ENCODE measurements around the gene PRSS2. TPM values are rescaled to one million over a fixed set of nuclear protein-coding genes. Genes with fewer than 3 reads are reported as not detected.

PRSS2 gene
- total RNA-seq, 1 experiment from 2014 or later: 27.6 TPM

GRCh38 chr7:142798451-142799436, 28.0 kb downstream of the PRSS2 start:
- Mint-ChIP-seq H3K36me3 (peaks cover 7% of the 10 kb centered on the region), H3K27ac (no peak overlapping the region), H3K9me3 (no peaks in the 10 kb centered on the region), H3K4me3 (peak overlapping the region; percentile 86), H3K27me3 (ENCODE audit: low read depth) (peaks cover 79% of the 10 kb centered on the region), H3K4me1 (peaks cover 52% of the 10 kb centered on the region)
- TF ChIP-seq HMGA2 (CRISPR knock-in tag; IDR thresholded peaks at IDR 0.05) (no peak), PRDM15 (CRISPR knock-in tag; IDR thresholded peaks at IDR 0.05) (0 out of 2 replicates have a peak, but pooled peaks have one; percentile 26)
- ChIA-PET POLR2A (interaction anchor here (0.6 to 1.4 kb wide), 3 partner anchors 10 to 166 kb away, joined by 3 to 5 read pairs (median 3); no protein-coding TSS in a partner anchor), CTCF (interaction anchor here (0.6 to 3.8 kb wide), 8 partner anchors 9 to 1395 kb away, joined by 3 to 38 read pairs (median 6); no protein-coding TSS in a partner anchor)
- ATAC-seq (no peak), DNase-seq (ENCODE audit: low spot score) (no peak)

DNA sequence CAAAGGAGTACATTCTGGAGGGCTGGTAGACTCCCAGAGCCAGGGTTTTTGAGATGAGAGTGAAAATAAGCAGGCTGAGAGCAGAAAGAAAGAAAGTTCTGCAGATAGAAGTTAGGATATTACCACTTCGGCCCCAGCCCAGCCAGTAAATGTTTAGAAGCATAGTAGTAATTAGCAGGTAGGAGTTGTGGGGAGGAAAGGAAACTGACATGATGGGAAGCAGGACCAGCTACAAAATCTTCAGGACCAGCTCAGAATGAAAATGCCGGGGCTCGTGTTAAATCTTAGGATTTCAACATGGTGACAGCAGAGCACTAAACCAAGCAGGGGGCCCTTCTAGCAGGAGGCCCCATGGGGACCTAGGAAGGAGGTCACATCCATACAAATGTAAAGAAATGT, 28.7 kb downstream of the PRSS2 start:
- ATAC-seq: no peak
- POLR2A ChIA-PET: interaction anchor here (1.4 kb wide), 1 partner anchor 9 kb away, joined by 5 read pairs; no protein-coding TSS in a partner anchor
- Mint-ChIP-seq H3K9me3 (no peaks in the 10 kb centered on the region), H3K4me1 (peaks cover 51% of the 10 kb centered on the region), H3K27me3 (ENCODE audit: low read depth) (peaks cover 73% of the 10 kb centered on the region), H3K27ac (no peak overlapping the region), H3K4me3 (no peak overlapping the region), H3K36me3 (peaks cover 7% of the 10 kb centered on the region)
- CTCF ChIA-PET: interaction anchor here (0.9 to 1.8 kb wide), 3 partner anchors 9 to 36 kb away, joined by 3 to 6 read pairs (median 3); no protein-coding TSS in a partner anchor
- DNase-seq (ENCODE audit: low spot score): no peak
- TF ChIP-seq, protein P1, sequence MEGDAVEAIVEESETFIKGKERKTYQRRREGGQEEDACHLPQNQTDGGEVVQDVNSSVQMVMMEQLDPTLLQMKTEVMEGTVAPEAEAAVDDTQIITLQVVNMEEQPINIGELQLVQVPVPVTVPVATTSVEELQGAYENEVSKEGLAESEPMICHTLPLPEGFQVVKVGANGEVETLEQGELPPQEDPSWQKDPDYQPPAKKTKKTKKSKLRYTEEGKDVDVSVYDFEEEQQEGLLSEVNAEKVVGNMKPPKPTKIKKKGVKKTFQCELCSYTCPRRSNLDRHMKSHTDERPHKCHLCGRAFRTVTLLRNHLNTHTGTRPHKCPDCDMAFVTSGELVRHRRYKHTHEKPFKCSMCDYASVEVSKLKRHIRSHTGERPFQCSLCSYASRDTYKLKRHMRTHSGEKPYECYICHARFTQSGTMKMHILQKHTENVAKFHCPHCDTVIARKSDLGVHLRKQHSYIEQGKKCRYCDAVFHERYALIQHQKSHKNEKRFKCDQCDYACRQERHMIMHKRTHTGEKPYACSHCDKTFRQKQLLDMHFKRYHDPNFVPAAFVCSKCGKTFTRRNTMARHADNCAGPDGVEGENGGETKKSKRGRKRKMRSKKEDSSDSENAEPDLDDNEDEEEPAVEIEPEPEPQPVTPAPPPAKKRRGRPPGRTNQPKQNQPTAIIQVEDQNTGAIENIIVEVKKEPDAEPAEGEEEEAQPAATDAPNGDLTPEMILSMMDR (IDR thresholded peaks at IDR 0.05): no peak
- no peak for TF ChIP-seq GTF2I (CRISPR knock-in tag; conservative IDR thresholded peaks at IDR 0.05)
- no peak for TF ChIP-seq FOXP1 (CRISPR knock-in tag; IDR thresholded peaks at IDR 0.05; ENCODE audit: borderline replicate concordance)
- no peak for TF ChIP-seq CBFB (CRISPR knock-in tag; IDR thresholded peaks at IDR 0.05; ENCODE audit: low read depth)
- no peak for TF ChIP-seq ZNF425 (CRISPR knock-in tag; conservative IDR thresholded peaks at IDR 0.05)
- TF ChIP-seq, protein P2, sequence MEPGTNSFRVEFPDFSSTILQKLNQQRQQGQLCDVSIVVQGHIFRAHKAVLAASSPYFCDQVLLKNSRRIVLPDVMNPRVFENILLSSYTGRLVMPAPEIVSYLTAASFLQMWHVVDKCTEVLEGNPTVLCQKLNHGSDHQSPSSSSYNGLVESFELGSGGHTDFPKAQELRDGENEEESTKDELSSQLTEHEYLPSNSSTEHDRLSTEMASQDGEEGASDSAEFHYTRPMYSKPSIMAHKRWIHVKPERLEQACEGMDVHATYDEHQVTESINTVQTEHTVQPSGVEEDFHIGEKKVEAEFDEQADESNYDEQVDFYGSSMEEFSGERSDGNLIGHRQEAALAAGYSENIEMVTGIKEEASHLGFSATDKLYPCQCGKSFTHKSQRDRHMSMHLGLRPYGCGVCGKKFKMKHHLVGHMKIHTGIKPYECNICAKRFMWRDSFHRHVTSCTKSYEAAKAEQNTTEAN (CRISPR knock-in tag; IDR thresholded peaks at IDR 0.05): no peak
- TF ChIP-seq PRRX2 (CRISPR knock-in tag; IDR thresholded peaks at IDR 0.05): no peak
- no peak for TF ChIP-seq TCF7 (CRISPR knock-in tag; IDR thresholded peaks at IDR 0.05; ENCODE audit: low read depth)
- TF ChIP-seq FOXK1 (CRISPR knock-in tag; IDR thresholded peaks at IDR 0.05): no peak
- TF ChIP-seq USF2 (CRISPR knock-in tag; IDR thresholded peaks at IDR 0.05): no peak
